Breast epithelium (tissue), 4 donors: Measurements from ENCODE around the gene TBC1D14. TPM values are rescaled to one million over a fixed set of nuclear protein-coding genes. Genes with fewer than 3 reads are reported as not detected.

Experiments used
- DNase-seq, 2 donors: peaks; one replicate each; pipeline ENCODE4 v3.0.0-alpha.2; 2019; ENCODE audit warnings: low spot score in 2 of 2
- H3K27ac ChIP-seq, 2 donors: fragments of 200-600 bp; sonication (generic) in 1 of 2; one replicate each; pipeline ENCODE4 v1.5.1; 2016 to 2019; ENCODE audit warnings: mild to moderate bottlenecking in 1 of 2
- H3K27me3 ChIP-seq, 2 donors: fragments of 200-600 bp; sonication (generic) in 1 of 2; one replicate each; pipeline versions ENCODE4 v1.5.1 to v1.6.0; 2017 to 2019; ENCODE audit warnings: control low read depth in 1 of 2, mild to moderate bottlenecking in 1 of 2
- H3K36me3 ChIP-seq: fragments of 200-600 bp; one replicate; pipeline ENCODE4 v1.5.1; 2019
- H3K4me1 ChIP-seq, 2 donors: fragments of 200-600 bp; sonication (generic); one replicate each; pipeline ENCODE4 v1.5.1; 2016 to 2019; ENCODE audit warnings: control low read depth in 1 of 2
- H3K4me3 ChIP-seq, 3 donors: fragments of 200-600 bp; sonication (generic); 1 replicate in 2 of 3; 2 replicates in 1 of 3; pipeline ENCODE4 v1.5.1; 2016 to 2019; ENCODE audit warnings: mild to moderate bottlenecking in 3 of 3, moderate library complexity in 2 of 3
- H3K9me3 ChIP-seq, 2 donors: fragments of 200-600 bp; sonication (generic) in 1 of 2; one replicate each; pipeline ENCODE4 v1.5.1; 2016 to 2019; ENCODE audit warnings: control low read depth in 1 of 2
- CTCF ChIP-seq, 3 donors: fragments of 450-650 bp; IDR thresholded peaks; one replicate each; pipeline ENCODE4 v1.5.1; 2016 to 2017; ENCODE audit warnings: antibody characterized with exemption in 3 of 3, mild to moderate bottlenecking in 3 of 3, moderate library complexity in 3 of 3
- POLR2A ChIP-seq: fragments of 450-650 bp; IDR thresholded peaks from one replicate; pipeline ENCODE4 v1.6.1; 2016; ENCODE audit warnings: antibody characterized with exemption, mild to moderate bottlenecking, moderate library complexity
- POLR2AphosphoS5 ChIP-seq, 3 donors: sonication (generic); formaldehyde crosslinking; IDR thresholded peaks; one replicate each; pipeline ENCODE4 v1.6.1; 2017; ENCODE audit warnings: antibody characterized with exemption in 3 of 3
- intact Hi-C: fragments of 100-400 bp; cut with DNase I; formaldehyde crosslinking; loops from one replicate; pipeline ENCODE4 v1.15.1; 2023; ENCODE audit warnings: low total_unique reads
- total RNA-seq, 3 donors: library from RNA; depleted of rRNA; stranded (reverse); fragments of >200 nt; gene quantifications; one replicate each; pipeline ENCODE4 v1.1.0, GENCODE V29; 2016

TBC1D14 gene
- total RNA-seq, 3 donors from 2014 or later, result 48.5 to 57.3 (median 48.7) TPM

- intact Hi-C loops, result no loop called here
- H3K4me1 ChIP-seq, result no peaks in the 10 kb centered on the region
- H3K9me3 ChIP-seq, result no peaks in the 10 kb centered on the region
- peaks cover 4% of the 10 kb centered on the region for H3K36me3 ChIP-seq
- no peak overlapping the region for H3K4me3 ChIP-seq
- no peaks in the 10 kb centered on the region for H3K27me3 ChIP-seq
- no peak for DNase-seq
- TF ChIP-seq CTCF (IDR thresholded peaks at IDR 0.05), result no peak
- no peak for TF ChIP-seq POLR2AphosphoS5 (IDR thresholded peaks at IDR 0.05)
- TF ChIP-seq POLR2A, result no peak
- H3K27ac ChIP-seq, result no peak overlapping the region
Observed at GRCh38 chr4:7059662-7060061, 150.0 kb downstream of the TBC1D14 start.

- DNase-seq, result peak in 1 of 2 donors; percentile 19
- intact Hi-C loops, result no loop called here
- Histone ChIP-seq H3K4me3 (no peak overlapping the region), H3K27me3 (no peaks in the 10 kb centered on the region), H3K9me3 (no peaks in the 10 kb centered on the region), H3K4me1 (no peaks in the 10 kb centered on the region), H3K36me3 (peaks cover 4% of the 10 kb centered on the region), H3K27ac (no peak overlapping the region)
- no peak for TF ChIP-seq POLR2A
- TF ChIP-seq CTCF (IDR thresholded peaks at IDR 0.05), result no peak
- no peak for TF ChIP-seq POLR2AphosphoS5 (IDR thresholded peaks at IDR 0.05)
Observed at GRCh38 chr4:7060346-7061150, 150.9 kb downstream of the TBC1D14 start.

- intact Hi-C loops, result no loop called here
- DNase-seq, result no peak
Observed at GRCh38 chr4:7061815-7062214, 152.2 kb downstream of the TBC1D14 start.

GRCh38 chr4:7062816-7063215, 153.2 kb downstream of the TBC1D14 start:
- Histone ChIP-seq H3K36me3 (peaks cover 4% of the 10 kb centered on the region), H3K4me1 (peaks cover 0 to 11% of the 10 kb centered on the region in 2 donors), H3K27me3 (no peaks in the 10 kb centered on the region), H3K9me3 (no peaks in the 10 kb centered on the region), H3K27ac (no peak overlapping the region), H3K4me3 (no peak overlapping the region)
- intact Hi-C loops, result no loop called here
- DNase-seq, result no peak
- TF ChIP-seq POLR2AphosphoS5 (IDR thresholded peaks at IDR 0.05) (no peak), POLR2A (no peak), CTCF (IDR thresholded peaks at IDR 0.05) (no peak)

More at GRCh38 chr4:7061815-7062214, 152.2 kb downstream of the TBC1D14 start:
- no peaks in the 10 kb centered on the region for H3K9me3 ChIP-seq
- H3K4me3 ChIP-seq, result no peak overlapping the region
- no peak overlapping the region for H3K27ac ChIP-seq
- peaks cover 4% of the 10 kb centered on the region for H3K36me3 ChIP-seq
- H3K4me1 ChIP-seq, result peaks cover 0 to 9% of the 10 kb centered on the region in 2 donors
- no peak for TF ChIP-seq POLR2A
- TF ChIP-seq CTCF (IDR thresholded peaks at IDR 0.05), result no peak
- no peak for TF ChIP-seq POLR2AphosphoS5 (IDR thresholded peaks at IDR 0.05)
- H3K27me3 ChIP-seq, result no peaks in the 10 kb centered on the region

- Histone ChIP-seq H3K27me3 (no peaks in the 10 kb centered on the region), H3K9me3 (no peaks in the 10 kb centered on the region), H3K4me3 (no peak overlapping the region), H3K36me3 (peaks cover 4% of the 10 kb centered on the region), H3K27ac (no peak overlapping the region), H3K4me1 (peaks cover 0 to 11% of the 10 kb centered on the region in 2 donors)
- no peak for TF ChIP-seq CTCF (IDR thresholded peaks at IDR 0.05)
- TF ChIP-seq POLR2A, result no peak
- TF ChIP-seq POLR2AphosphoS5 (IDR thresholded peaks at IDR 0.05), result no peak
- intact Hi-C loops, result no loop called here
- no peak for DNase-seq
Observed at GRCh38 chr4:7063362-7063761, 153.7 kb downstream of the TBC1D14 start.
